Cardiac septum (tissue), 1 donor: ENCODE results near the gene TEX14. TPM values are rescaled to one million over a fixed set of nuclear protein-coding genes. Genes with fewer than 3 reads are reported as not detected.

Experiments
- DNase-seq: peaks from one replicate; pipeline ENCODE4 v3.0.0-alpha.2; 2020; ENCODE audit warnings: low spot score
- intact Hi-C: fragments of 100-400 bp; cut with DNase I; formaldehyde crosslinking; loops from one replicate; pipeline ENCODE4 v1.14.0; 2022
- long read RNA-seq: library from polyadenylated mRNA; unstranded; transcript quantifications from one replicate; pipeline ENCODE4 v2.0.0, GENCODE V29; 2021
- total RNA-seq: library from RNA; stranded (reverse); fragmentation: NEBNext Ultra II Directional; extraction: Animal tissue kit (Norgen Biotek cat#: 25700); gene quantifications from one replicate; pipeline ENCODE4 v1.2.1, GENCODE V29; 2021
- donor health status: DM: no; HTN: no; CAD: no.

Gene TEX14
- 0.32 TPM for total RNA-seq
- long read RNA-seq, result 0 reads

DNA sequence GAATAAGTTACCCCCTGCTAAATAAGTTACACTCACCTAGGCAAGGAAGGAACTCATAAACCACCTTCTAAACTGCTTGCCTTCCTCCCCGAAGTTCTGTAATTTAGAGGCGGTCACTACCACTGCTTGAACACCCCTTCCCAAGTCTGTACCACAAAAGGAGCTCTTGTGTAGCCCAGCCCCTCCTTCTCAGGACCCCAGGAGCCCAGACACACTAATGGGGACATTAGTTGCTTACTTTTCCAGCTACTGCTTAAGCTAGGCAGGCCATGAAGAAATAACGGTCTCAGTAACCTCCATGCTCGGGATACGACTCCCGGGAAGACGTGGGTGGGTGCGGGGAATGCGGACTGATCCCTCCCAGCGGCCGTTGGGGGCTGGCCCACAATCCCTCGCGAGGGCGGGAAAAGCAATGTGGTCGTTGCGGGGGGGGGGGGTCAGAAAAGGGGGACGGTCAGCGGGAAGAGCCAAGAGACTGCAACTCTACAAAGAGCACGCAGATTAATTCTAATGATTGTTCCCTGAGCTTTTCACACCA lies at the start of gene TEX14:
TEX14 (minus strand) TSS at position 345 of the 538 bp plus-strand sequence. CDS start 40,044 bp downstream, outside the sequence.
- DNase-seq, result no peak
- intact Hi-C loops, result loop anchor here (5.0 to 10.0 kb wide), 2 partner anchors 104 to 167 kb away; no protein-coding TSS in a partner anchor

- no peak for DNase-seq
- intact Hi-C loops, result no loop called here
Measured at GRCh38 chr17:58741121-58741625, 49.3 kb upstream of the TEX14 start.

- intact Hi-C loops, result no loop called here
Measured at GRCh38 chr17:58734811-58735210, 43.0 kb upstream of the TEX14 start.

DNA sequence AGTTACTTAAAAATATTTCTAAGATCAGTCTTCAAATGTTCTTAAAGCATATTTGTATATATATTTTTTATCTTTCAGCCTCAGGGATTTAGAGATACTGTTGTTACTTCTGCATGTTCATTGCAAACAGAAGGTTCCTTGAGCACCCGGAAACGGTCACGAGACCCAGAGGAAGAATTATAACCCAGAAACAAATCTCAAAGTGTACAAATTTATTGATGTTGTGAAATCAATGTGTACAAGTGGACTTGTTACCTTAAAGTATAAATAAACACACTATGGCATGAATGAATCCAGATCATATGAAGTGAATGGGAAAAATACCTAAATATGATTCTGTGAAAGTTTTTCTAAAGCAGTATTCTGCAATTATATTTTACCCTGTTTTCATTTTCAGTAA lies 42.2 kb upstream of the TEX14 start:
- DNase-seq, result no peak
- intact Hi-C loops, result no loop called here

More at GRCh38 chr17:58734811-58735210, 43.0 kb upstream of the TEX14 start:
- no peak for DNase-seq

GRCh38 chr17:58730937-58731336 lies 39.1 kb upstream of the TEX14 start:
- intact Hi-C loops, result no loop called here
- no peak for DNase-seq

GRCh38 chr17:58728798-58729197 lies 37.0 kb upstream of the TEX14 start:
- intact Hi-C loops, result no loop called here
- DNase-seq, result no peak

DNA sequence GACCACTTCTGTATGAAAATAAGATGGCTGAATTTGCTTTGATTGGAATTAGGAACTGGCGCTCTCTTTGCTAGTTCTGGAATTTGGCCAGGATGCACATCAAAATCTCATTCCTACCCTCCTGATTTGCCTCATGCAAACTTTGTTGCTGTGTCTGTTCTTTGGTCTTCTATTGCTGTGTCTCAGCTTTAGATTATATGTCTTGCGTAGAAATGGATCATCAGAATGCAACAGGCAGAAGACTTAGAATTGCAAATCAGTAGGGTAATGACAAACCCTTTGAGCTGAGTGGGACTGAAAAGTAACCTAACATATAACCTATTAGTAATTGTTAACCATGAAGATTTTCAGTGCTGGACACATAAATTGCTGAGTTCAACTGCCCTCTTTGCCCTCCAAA lies 30.9 kb upstream of the TEX14 start:
- intact Hi-C loops, result no loop called here

DNA sequence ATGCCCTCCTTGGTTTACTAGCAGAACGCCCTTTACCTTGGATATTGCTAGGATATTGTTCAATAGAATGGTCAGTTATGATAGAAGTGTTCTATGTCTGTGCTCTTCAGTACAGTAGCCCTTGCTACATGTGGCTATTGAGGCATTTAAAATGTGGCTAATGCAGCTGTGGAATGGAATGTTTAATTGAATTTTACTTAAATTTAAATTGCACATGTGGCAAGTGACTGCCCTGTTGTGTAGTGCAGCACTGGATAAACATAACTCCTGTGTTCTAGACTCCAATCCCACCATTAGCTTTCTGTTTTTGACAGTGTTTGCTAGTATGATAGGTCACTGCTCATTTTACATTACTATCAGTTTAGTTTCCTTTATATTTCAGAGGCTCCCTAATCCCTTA lies 30.4 kb upstream of the TEX14 start:
- DNase-seq, result no peak
- intact Hi-C loops, result no loop called here

More for the DNA sequence above, 30.9 kb upstream of the TEX14 start:
- no peak for DNase-seq

DNA sequence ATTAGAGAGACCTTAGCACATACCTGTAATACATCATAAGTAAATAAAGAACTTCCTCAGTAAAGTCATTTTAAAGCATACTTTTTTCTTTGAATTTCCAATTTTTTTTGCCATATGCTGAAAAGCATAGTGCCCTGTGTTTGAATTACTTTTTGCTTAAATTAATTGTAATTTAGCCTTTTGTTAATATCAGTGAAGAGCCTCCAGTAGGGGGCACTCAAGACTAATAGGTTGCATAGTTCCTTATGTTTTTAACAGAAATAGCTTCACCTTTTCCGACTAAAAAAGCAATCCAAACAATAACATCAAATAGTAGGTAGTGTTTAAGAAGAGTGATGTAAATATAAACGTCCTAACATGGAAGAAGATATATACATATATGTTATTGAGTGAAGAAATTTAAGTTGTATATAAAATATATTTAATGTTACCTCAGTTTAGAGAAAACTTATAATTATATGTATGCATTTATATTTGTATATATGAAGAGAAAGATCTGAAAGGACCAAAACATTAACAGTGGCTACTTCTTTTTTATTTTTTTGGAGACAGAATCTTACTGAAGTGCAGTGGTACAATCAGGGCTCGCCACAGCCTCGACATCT lies 19.2 kb upstream of the TEX14 start:
- intact Hi-C loops, result loop anchor here (2.0 kb wide), 1 partner anchor 292 kb away; no protein-coding TSS in a partner anchor
- DNase-seq, result no peak

GRCh38 chr17:58706351-58707140 lies 14.7 kb upstream of the TEX14 start:
- intact Hi-C loops, result no loop called here
- no peak for DNase-seq

- no peak for DNase-seq
- intact Hi-C loops, result no loop called here
Measured at GRCh38 chr17:58703916-58704286, 12.1 kb upstream of the TEX14 start.

DNA sequence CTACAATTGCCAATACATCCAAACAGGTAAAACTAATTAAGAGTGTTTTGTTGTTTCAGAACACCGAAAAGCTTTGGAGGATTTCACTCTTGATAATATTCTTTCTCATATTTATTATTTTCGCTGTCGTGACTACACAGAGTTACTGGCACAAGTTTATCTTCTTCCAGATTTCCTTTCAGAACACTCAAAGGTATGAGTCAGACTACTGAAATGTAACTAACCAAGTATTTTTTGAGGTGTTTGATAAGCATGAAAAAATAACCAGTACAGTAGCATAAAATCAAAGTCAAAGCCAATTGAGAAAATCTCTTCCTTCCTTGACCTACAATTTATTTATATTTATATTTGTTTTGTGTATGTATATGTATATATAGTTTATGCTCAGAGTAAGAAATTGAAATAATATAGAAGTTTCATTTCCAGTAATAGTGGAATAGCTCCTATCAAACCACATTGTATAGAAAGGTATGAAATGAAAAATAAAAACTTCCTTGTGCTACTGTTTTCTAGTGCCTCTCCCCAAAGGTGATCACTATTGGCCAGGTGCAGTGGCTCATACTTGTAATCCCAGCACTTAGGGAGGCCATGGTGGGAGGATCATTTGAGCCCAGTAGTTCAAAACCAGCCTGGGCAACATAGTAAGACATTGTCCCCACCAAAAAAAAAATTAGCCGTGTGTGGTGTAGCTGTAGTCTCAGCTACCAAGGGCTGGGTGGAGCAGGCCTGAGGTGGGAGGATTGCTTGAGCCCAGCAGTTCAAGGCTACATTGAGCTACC lies 11.5 kb upstream of the TEX14 start:
- intact Hi-C loops, result no loop called here
- DNase-seq, result no peak

- DNase-seq, result no peak
- intact Hi-C loops, result no loop called here
Measured at GRCh38 chr17:58702708-58703107, 10.9 kb upstream of the TEX14 start.

- no peak for DNase-seq
- intact Hi-C loops, result no loop called here
Measured at GRCh38 chr17:58702045-58702476, 10.2 kb upstream of the TEX14 start.

DNA sequence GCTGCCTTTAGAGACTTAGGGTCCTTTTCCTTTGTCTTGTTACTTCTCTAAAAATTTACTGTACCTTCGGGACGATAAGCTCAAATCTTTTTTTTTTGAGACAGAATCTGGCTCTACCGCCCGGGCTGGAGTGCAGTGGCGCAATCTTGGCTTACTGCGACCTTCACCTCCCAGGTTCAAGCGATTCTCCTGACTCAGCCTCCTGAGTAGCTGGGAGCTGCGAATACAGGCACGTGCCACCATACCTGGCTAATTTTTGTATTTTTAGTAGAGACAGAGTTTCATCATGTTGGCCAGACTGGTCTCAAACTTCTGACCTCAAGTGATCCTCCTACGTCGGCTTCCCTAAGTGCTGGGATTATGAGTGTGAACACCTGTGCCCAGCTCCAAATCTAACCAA lies 7.9 kb upstream of the TEX14 start:
- intact Hi-C loops, result loop anchor here (10.0 kb wide), 1 partner anchor 175 kb away; no protein-coding TSS in a partner anchor

GRCh38 chr17:58694826-58695225 lies 3.0 kb upstream of the TEX14 start:
- intact Hi-C loops, result loop anchor here (5.0 to 10.0 kb wide), 2 partner anchors 108 to 170 kb away; no protein-coding TSS in a partner anchor
- no peak for DNase-seq

More for the DNA sequence above, 7.9 kb upstream of the TEX14 start:
- no peak for DNase-seq

DNA sequence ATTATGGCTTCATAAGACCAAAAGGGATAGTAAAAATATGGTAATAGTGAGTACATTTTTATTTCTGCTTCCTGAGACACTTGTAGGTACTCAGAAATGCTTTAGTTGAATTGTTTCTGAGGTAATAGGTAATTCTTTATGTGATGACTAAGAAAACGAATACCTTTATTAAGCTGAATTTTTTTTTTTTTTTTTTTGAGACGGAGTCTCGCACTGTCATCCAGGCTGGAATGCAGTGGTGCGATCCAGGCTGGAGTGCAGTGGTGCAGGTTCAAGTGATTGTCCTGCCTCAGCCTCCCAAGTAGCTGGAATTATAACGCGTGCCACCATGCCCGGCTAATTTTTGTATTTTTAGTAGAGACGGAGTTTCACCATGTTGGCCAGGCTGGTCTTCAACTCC lies 2.5 kb upstream of the TEX14 start:
- intact Hi-C loops, result loop anchor here (5.0 to 10.0 kb wide), 2 partner anchors 107 to 170 kb away; no protein-coding TSS in a partner anchor
- DNase-seq, result no peak

DNA sequence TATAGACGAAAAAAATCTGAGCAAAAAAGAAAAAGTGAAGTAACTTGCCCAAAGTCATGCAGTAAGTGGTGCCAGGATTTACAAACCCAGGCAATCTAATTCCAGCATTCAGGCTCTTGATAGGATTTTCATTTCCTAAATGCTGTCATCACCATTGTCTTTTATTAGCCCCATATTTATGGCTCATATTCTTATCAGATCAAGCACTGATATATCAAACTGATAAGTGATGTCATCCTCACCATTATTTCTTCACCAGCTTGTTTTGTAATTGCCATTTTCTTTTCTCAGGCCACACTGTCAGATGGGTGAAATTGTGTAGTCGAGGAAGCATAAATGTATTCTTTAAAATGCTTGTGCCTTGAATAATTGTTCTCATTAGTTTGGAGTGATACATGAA lies 1.9 kb upstream of the TEX14 start:
- intact Hi-C loops, result loop anchor here (5.0 to 10.0 kb wide), 2 partner anchors 106 to 169 kb away; no protein-coding TSS in a partner anchor

DNA sequence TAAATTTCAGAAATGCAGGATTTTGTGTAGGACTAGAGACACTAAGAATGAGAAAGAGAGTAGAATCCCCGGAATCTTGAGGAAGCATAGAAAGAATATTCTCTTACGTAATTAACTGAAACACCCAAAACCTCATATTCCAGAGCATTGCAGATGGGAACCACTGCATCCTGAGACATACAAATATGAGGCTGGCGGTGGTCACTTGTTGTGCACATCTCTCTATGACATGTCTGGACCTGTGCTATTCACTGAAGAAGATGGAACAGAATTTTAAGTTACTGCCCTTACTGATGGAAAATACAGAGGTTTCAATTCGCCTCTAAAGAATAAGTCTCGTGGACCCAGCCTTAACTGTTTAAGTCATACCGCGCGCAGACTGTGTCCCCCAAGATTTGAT lies 1.4 kb upstream of the TEX14 start:
- intact Hi-C loops, result loop anchor here (5.0 to 10.0 kb wide), 2 partner anchors 106 to 168 kb away; no protein-coding TSS in a partner anchor
- no peak for DNase-seq

More for the DNA sequence above, 1.9 kb upstream of the TEX14 start:
- no peak for DNase-seq
